ENCODE measurements around the gene DOCK11.

- TF ChIP-seq CTCF (IDR thresholded peaks at IDR 0.05; ENCODE audit: low read length) (no peak), EZH2 (IDR thresholded peaks at IDR 0.05; ENCODE audit: borderline replicate concordance, low read length) (no peak)
Observed at GRCh38 chrX:118657413-118657812, 161.8 kb downstream of the DOCK11 start.
